Endothelial cell of umbilical vein (primary cell): ENCODE results near the gene MYO9A. TPM values are rescaled to one million over a fixed set of nuclear protein-coding genes. Genes with fewer than 3 reads are reported as not detected.

ENCODE experiments used
- BruUV-seq: library from RNA; stranded (reverse); fragments of 400-500 nt; replicated peaks from 2 replicates; lab custom pipeline; 2021; lab: Mats Ljungman, UMichigan
- CTCF ChIA-PET: fragments of 300-600, 350-600 bp; sonication (Branson Sonifier 250); formaldehyde crosslinking; loops from one replicate; lab custom pipeline; 2021; ENCODE audit warnings: antibody characterized with exemption, inconsistent platforms; lab: Charles Lee
- POLR2A ChIA-PET: fragments of 300-600, 350-600 bp; sonication (Branson Sonifier 250); formaldehyde crosslinking; loops from one replicate; lab custom pipeline; 2021; ENCODE audit warnings: antibody characterized with exemption, inconsistent platforms; lab: Charles Lee
- DNase-seq: peaks from one replicate; pipeline ENCODE4 v3.0.0-alpha.2; 2011; ENCODE audit warnings: low read depth, low spot score
- FAIRE-seq: peaks from 2 replicates; lab custom pipeline; 2011; peaks lifted over from hg19 to GRCh38; lab: Jason Lieb, UNC
- H2AFZ ChIP-seq: 2 replicates; pipeline ENCODE4 v1.6.0; 2012; ENCODE audit warnings: low read depth, low read length, control low read depth, inconsistent platforms
- H3K27ac ChIP-seq: 2 replicates; pipeline ENCODE4 v1.5.1; 2011; ENCODE audit warnings: low read depth, mild to moderate bottlenecking, control low read depth, low read length, moderate library complexity; ENCODE audit not compliant: insufficient read depth
- H3K27me3 ChIP-seq, 2 experiments: 2 replicates each; pipeline versions ENCODE4 v1.6.0 to v1.6.1; 2011; ENCODE audit warnings: low read length in 2 of 2, mixed read lengths in 1 of 2; ENCODE audit not compliant: control insufficient read depth in 2 of 2, insufficient read depth in 2 of 2
- H3K36me3 ChIP-seq, 2 experiments: 2 replicates in 1 of 2; 3 replicates in 1 of 2; pipeline ENCODE4 v1.5.1; 2011; ENCODE audit warnings: low read length in 2 of 2, mild to moderate bottlenecking in 1 of 2, moderate library complexity in 1 of 2; ENCODE audit not compliant: control insufficient read depth in 2 of 2, insufficient read depth in 2 of 2; ENCODE audit errors: extremely low read depth in 1 of 2
- H3K4me1 ChIP-seq: 3 replicates; pipeline ENCODE4 v1.5.1; 2011; ENCODE audit warnings: mild to moderate bottlenecking, low read length; ENCODE audit not compliant: control insufficient read depth, insufficient read depth; ENCODE audit errors: extremely low read depth
- H3K4me2 ChIP-seq: 2 replicates; pipeline ENCODE4 v1.6.1; 2011; ENCODE audit warnings: low read length, control low read depth, mixed read lengths; ENCODE audit not compliant: insufficient read depth
- H3K4me3 ChIP-seq, 3 experiments: fragments of 200-600 bp in 1 of 3; sonication (generic), shearing (Covaris generic) in 1 of 3; replicated peaks in 1 of 3; 2 replicates each; pipeline ENCODE4 v1.5.1; 2011 to 2016; ENCODE audit warnings: control low read depth in 3 of 3, low read length in 3 of 3, mild to moderate bottlenecking in 2 of 3, inconsistent platforms in 1 of 3, low read depth in 1 of 3, moderate library complexity in 1 of 3; ENCODE audit not compliant: insufficient read depth in 1 of 3
- H3K79me2 ChIP-seq: 2 replicates; pipeline ENCODE4 v1.6.0; 2012; ENCODE audit warnings: low read length, inconsistent platforms; ENCODE audit not compliant: control insufficient read depth, insufficient read depth
- H3K9ac ChIP-seq: replicated peaks from 2 replicates; pipeline ENCODE3; 2011; ENCODE audit warnings: low read length, control low read depth; ENCODE audit not compliant: insufficient read depth; ENCODE audit errors: extremely low read depth
- H3K9me1 ChIP-seq: replicated peaks from 3 replicates; pipeline ENCODE4 v1.6.0; 2011; ENCODE audit warnings: mild to moderate bottlenecking, low read length; ENCODE audit not compliant: control insufficient read depth, insufficient read depth; ENCODE audit errors: extremely low read depth
- H3K9me3 ChIP-seq: replicated peaks from 2 replicates; pipeline ENCODE4 v1.5.1; 2012; ENCODE audit warnings: low read length, inconsistent platforms; ENCODE audit not compliant: control insufficient read depth, insufficient read depth
- H4K20me1 ChIP-seq: replicated peaks from 2 replicates; pipeline ENCODE3; 2011; ENCODE audit warnings: mild to moderate bottlenecking, low read length; ENCODE audit not compliant: control insufficient read depth, insufficient read depth; ENCODE audit errors: extremely low read depth
- EZH2 ChIP-seq: IDR thresholded peaks from 2 replicates; pipeline ENCODE4 v1.6.1; 2012; ENCODE audit warnings: borderline replicate concordance, low read depth, mild to moderate bottlenecking, moderate library complexity, low read length, inconsistent platforms; ENCODE audit not compliant: severe bottlenecking
- FOS ChIP-seq: IDR thresholded peaks from 2 replicates; pipeline ENCODE4 v1.6.1; 2011; ENCODE audit warnings: mild to moderate bottlenecking, low read length, moderate library complexity, borderline replicate concordance; ENCODE audit not compliant: insufficient read depth
- GATA2 ChIP-seq: IDR thresholded peaks from 2 replicates; pipeline ENCODE4 v1.7.0; 2011; ENCODE audit warnings: low read depth, mild to moderate bottlenecking, moderate library complexity, mixed read lengths, low read length; ENCODE audit not compliant: insufficient read length, insufficient read depth
- JUN ChIP-seq: IDR thresholded peaks from 2 replicates; pipeline ENCODE4 v1.6.1; 2011; ENCODE audit warnings: borderline replicate concordance, low read depth; ENCODE audit not compliant: insufficient read length, insufficient read depth
- MAX ChIP-seq: IDR thresholded peaks from 2 replicates; pipeline ENCODE4 v1.6.1; 2011; ENCODE audit not compliant: insufficient read depth, insufficient read length
- MYC ChIP-seq: IDR thresholded peaks from one replicate; pipeline ENCODE4 v1.6.1; 2011; ENCODE audit warnings: mild to moderate bottlenecking, low read depth, low read length
- POLR2A ChIP-seq: IDR thresholded peaks from 2 replicates; pipeline ENCODE4 v1.6.1; 2012; ENCODE audit warnings: low read depth, mild to moderate bottlenecking, control low read depth, low read length
- POLR2AphosphoS5 ChIP-seq: IDR thresholded peaks from 2 replicates; pipeline ENCODE4 v1.6.1; 2012; ENCODE audit warnings: low read depth, mild to moderate bottlenecking, control low read depth, low read length, moderate library complexity; ENCODE audit not compliant: insufficient read depth
- dilution Hi-C: fragments of 300-500 bp; cut with MboI; formaldehyde crosslinking; loops from one replicate; pipeline ENCODE4 v1.15.0; 2019; ENCODE audit warnings: low sequenced_read_pairs; ENCODE audit not compliant: extremely low pct_ligation_motif_present
- intact Hi-C: fragments of 100-400 bp; cut with micrococcal nuclease; formaldehyde crosslinking; loops from one replicate; pipeline ENCODE4 v1.10.0; 2022
- polyA plus RNA-seq, 4 experiments: library from polyadenylated mRNA; depleted of rRNA in 3 of 4; stranded (reverse) in 3 of 4; unstranded in 1 of 4; fragments of >200 nt; gene quantifications; 2 replicates each; pipeline versions ENCODE4 v1.2.1 to v1.2.3, GENCODE V29; 2011 to 2012; ENCODE audit warnings: missing spikeins in 1 of 4
- total RNA-seq: library from RNA; stranded (reverse); gene quantifications from 2 replicates; pipeline ENCODE4 v1.2.3, GENCODE V29; 2021
- TF ChIP-seq, protein P1 (sequence below), 2 donors: IDR thresholded peaks; 1 replicate in 1 of 2; 2 replicates in 1 of 2; pipeline ENCODE4 v1.5.1; 2011; ENCODE audit warnings: low read length in 2 of 2, mild to moderate bottlenecking in 2 of 2, moderate library complexity in 2 of 2, control low read depth in 1 of 2, inconsistent platforms in 1 of 2, low read depth in 1 of 2; ENCODE audit not compliant: insufficient read depth in 1 of 2; ENCODE audit errors: extremely low read depth in 1 of 2

Gene MYO9A
- total and polyA plus RNA-seq, 2 donors (not counting 3 experiments of a cell fraction or from before 2014, with no cell fraction given) = 6.4 to 30.3 TPM

- H3K4me3 ChIP-seq = no peak overlapping the region
- no peak overlapping the region for H3K9ac ChIP-seq
- no peaks in the 10 kb centered on the region for H3K4me1 ChIP-seq
- TF ChIP-seq FOS (no peak), MAX (no peak), MYC (no peak), EZH2 (no peak), GATA2 (no peak), POLR2A (no peak), JUN (no peak), POLR2AphosphoS5 (no peak)
- TF ChIP-seq, protein P1, sequence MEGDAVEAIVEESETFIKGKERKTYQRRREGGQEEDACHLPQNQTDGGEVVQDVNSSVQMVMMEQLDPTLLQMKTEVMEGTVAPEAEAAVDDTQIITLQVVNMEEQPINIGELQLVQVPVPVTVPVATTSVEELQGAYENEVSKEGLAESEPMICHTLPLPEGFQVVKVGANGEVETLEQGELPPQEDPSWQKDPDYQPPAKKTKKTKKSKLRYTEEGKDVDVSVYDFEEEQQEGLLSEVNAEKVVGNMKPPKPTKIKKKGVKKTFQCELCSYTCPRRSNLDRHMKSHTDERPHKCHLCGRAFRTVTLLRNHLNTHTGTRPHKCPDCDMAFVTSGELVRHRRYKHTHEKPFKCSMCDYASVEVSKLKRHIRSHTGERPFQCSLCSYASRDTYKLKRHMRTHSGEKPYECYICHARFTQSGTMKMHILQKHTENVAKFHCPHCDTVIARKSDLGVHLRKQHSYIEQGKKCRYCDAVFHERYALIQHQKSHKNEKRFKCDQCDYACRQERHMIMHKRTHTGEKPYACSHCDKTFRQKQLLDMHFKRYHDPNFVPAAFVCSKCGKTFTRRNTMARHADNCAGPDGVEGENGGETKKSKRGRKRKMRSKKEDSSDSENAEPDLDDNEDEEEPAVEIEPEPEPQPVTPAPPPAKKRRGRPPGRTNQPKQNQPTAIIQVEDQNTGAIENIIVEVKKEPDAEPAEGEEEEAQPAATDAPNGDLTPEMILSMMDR (IDR thresholded peaks at IDR 0.05; ENCODE audit: extremely low read depth in 1 of 2, insufficient read depth in 1 of 2, low read depth in 1 of 2, low read length in 2 of 2) = no peak
- H3K27ac ChIP-seq = no peak overlapping the region
- dilution Hi-C loops = no loop called here
- DNase-seq (no peak), FAIRE-seq (no peak)
- intact Hi-C loops = no loop called here
- H3K36me3 ChIP-seq = no peaks in the 10 kb centered on the region
- no peaks in the 10 kb centered on the region for H3K9me3 ChIP-seq
- ChIA-PET CTCF (no interaction called here), POLR2A (no interaction called here)
- no peaks in the 10 kb centered on the region for H4K20me1 ChIP-seq
- H2AFZ ChIP-seq = no peak overlapping the region
- H3K4me2 ChIP-seq = no peak overlapping the region
- no TSS peak for BruUV-seq
- H3K27me3 ChIP-seq = no peaks in the 10 kb centered on the region
- no peaks in the 10 kb centered on the region for H3K79me2 ChIP-seq
- no peaks in the 10 kb centered on the region for H3K9me1 ChIP-seq
Observed at GRCh38 chr15:71885390-71885789, 232.6 kb downstream of the MYO9A start.
